ENCODE results near the gene MBD3L2B. TPM values are rescaled to one million over a fixed set of nuclear protein-coding genes. Genes with fewer than 3 reads are reported as not detected.
"Not testable (repeated sequence)": the region's sequence is repeated elsewhere in the genome, so short reads cannot be mapped to it uniquely, and the experiment has no call there.

The MBD3L2B gene
- total RNA-seq, result not detected

- TF ChIP-seq CTCF (IDR thresholded peaks at IDR 0.05; ENCODE audit: low read depth), result not testable (repeated sequence)
Observed at GRCh38 chr19:7021331-7021730, at the start of gene MBD3L2B. TSS of gene MBD3L2B (minus strand) at chr19:7021431. CDS start at chr19:7021397, 34 bp downstream.

- no peak for TF ChIP-seq CTCF (IDR thresholded peaks at IDR 0.05; ENCODE audit: low read depth)
Observed at GRCh38 chr19:7069904-7070226, 48.6 kb upstream of the MBD3L2B start.

- no peak for TF ChIP-seq CTCF (IDR thresholded peaks at IDR 0.05; ENCODE audit: low read depth)
Observed at GRCh38 chr19:7069042-7069903, 48.0 kb upstream of the MBD3L2B start, which contains the start of gene ZNF557. TSS of gene ZNF557 (plus strand) at chr19:7069703. CDS start at chr19:7075075, 5,372 bp downstream.

GRCh38 chr19:7068599-7068998 lies 47.4 kb upstream of the MBD3L2B start:
- TF ChIP-seq CTCF (IDR thresholded peaks at IDR 0.05; ENCODE audit: low read depth), result no peak

DNA sequence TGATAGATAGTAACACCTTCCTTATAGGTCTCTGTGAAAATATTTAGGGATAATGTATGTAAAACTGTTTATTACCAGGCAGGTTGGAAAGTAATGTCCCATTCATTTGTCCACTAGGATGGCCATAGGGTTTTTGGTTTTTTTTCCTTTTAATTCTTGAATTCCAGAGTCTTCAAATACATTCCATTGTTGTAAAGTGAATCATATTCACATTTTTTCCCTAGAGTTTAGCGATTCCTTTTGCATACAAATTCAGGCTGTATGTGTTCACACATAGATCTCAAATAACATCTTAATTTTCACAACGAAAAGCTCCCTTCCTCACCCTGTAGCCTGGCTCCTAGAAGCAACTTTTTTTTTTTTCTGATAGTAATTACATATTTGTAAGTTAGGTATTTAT lies 46.5 kb upstream of the MBD3L2B start:
- no peak for TF ChIP-seq CTCF (IDR thresholded peaks at IDR 0.05; ENCODE audit: low read depth)

DNA sequence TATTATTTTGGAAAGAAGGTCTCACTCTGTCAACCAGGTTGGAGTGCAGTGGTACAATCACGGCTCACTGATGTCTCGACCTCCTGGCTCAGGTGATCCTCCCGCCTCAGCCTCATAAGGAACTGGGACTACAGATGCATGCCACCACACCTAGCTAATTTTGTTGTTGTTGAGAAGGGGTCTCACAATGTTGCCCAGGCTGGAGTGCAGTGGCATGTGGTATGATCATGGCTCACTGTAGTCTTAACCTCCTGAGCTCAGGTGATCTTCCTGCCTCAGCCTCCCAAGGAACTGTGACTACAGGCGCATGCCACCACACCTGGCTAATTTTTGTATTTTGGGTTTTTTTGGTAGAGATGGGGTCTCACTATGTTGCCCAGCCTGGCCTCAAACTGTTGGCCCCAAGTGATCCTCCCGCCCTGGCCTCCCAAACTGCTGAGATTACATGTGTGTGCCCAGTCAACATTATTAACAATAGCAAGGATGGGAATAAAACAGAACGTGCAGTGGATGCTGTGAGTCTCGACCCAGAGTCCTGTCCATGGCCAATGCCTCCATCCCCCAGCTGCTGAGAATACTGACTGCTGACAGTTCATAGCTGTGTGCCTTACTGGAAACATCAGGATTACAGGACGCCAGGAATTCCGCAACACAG lies 42.7 kb upstream of the MBD3L2B start:
- TF ChIP-seq CTCF (IDR thresholded peaks at IDR 0.05; ENCODE audit: low read depth), result no peak

- TF ChIP-seq CTCF (IDR thresholded peaks at IDR 0.05; ENCODE audit: low read depth), result no peak
Observed at GRCh38 chr19:7063339-7063738, 42.1 kb upstream of the MBD3L2B start.

All from subcutaneous adipose tissue (tissue), 4 donors.